ENCODE data around the gene CHD1. TPM values are rescaled to one million over a fixed set of nuclear protein-coding genes. Genes with fewer than 3 reads are reported as not detected.

Gene CHD1
- total RNA-seq, 4 donors from 2014 or later: 25.0 to 44.3 (median 33.8) TPM

- no peak for TF ChIP-seq CTCF (IDR thresholded peaks at IDR 0.05 in 4 of 5, conservative IDR thresholded peaks at IDR 0.05 in 1 of 5)
- no peak for TF ChIP-seq POLR2A (IDR thresholded peaks at IDR 0.05)
- ATAC-seq: no peak
- intact Hi-C loops (cut with DNase I; ENCODE audit: low total_unique reads): no loop called here
Measured at GRCh38 chr5:98877600-98877999, 51.2 kb downstream of the CHD1 start.

GRCh38 chr5:98872674-98873073, 56.1 kb downstream of the CHD1 start:
- Histone ChIP-seq H3K36me3 (peaks cover 3 to 97% of the 10 kb centered on the region in 2 donors), H3K27me3 (no peaks in the 10 kb centered on the region), H3K4me3 (no peak overlapping the region), H3K4me1 (no peaks in the 10 kb centered on the region), H3K27ac (no peak overlapping the region), H3K9me3 (no peaks in the 10 kb centered on the region)
- ATAC-seq: no peak
- DNase-seq: no peak
- TF ChIP-seq POLR2A (IDR thresholded peaks at IDR 0.05) (no peak), CTCF (IDR thresholded peaks at IDR 0.05 in 4 of 5, conservative IDR thresholded peaks at IDR 0.05 in 1 of 5) (no peak)
- intact Hi-C loops (cut with DNase I; ENCODE audit: low total_unique reads): no loop called here
- in situ Hi-C loops (cut with MboI; ENCODE audit: low sequenced_read_pairs in 4 of 4): no loop called here

More at GRCh38 chr5:98877600-98877999, 51.2 kb downstream of the CHD1 start:
- Histone ChIP-seq H3K27me3 (no peaks in the 10 kb centered on the region), H3K27ac (no peak overlapping the region), H3K4me3 (no peak overlapping the region), H3K4me1 (no peaks in the 10 kb centered on the region), H3K9me3 (no peaks in the 10 kb centered on the region), H3K36me3 (peaks cover 6 to 97% of the 10 kb centered on the region in 2 donors)
- no peak for DNase-seq
- in situ Hi-C loops (cut with MboI; ENCODE audit: low sequenced_read_pairs in 4 of 4): no loop called here

- Histone ChIP-seq H3K9me3 (no peaks in the 10 kb centered on the region), H3K27me3 (no peaks in the 10 kb centered on the region), H3K4me3 (no peak overlapping the region), H3K4me1 (no peaks in the 10 kb centered on the region), H3K36me3 (peaks cover 3 to 88% of the 10 kb centered on the region in 2 donors), H3K27ac (no peak overlapping the region)
- no peak for DNase-seq
- no peak for ATAC-seq
- in situ Hi-C loops (cut with MboI; ENCODE audit: low sequenced_read_pairs in 4 of 4): no loop called here
- TF ChIP-seq CTCF (IDR thresholded peaks at IDR 0.05 in 4 of 5, conservative IDR thresholded peaks at IDR 0.05 in 1 of 5): no peak
- intact Hi-C loops (cut with DNase I; ENCODE audit: low total_unique reads): no loop called here
Measured at GRCh38 chr5:98865690-98866089, 63.1 kb downstream of the CHD1 start.

- H3K27ac ChIP-seq: no peak overlapping the region
- no peaks in the 10 kb centered on the region for H3K9me3 ChIP-seq
- no peaks in the 10 kb centered on the region for H3K4me1 ChIP-seq
- intact Hi-C loops (cut with DNase I; ENCODE audit: low total_unique reads) (no loop called here), in situ Hi-C loops (cut with MboI; ENCODE audit: low sequenced_read_pairs in 4 of 4) (loop anchor here in 1 of 4 donors (25.0 kb wide), 1 partner anchor 1610 kb away; no protein-coding TSS in a partner anchor)
- ATAC-seq: no peak
- no peak overlapping the region for H3K4me3 ChIP-seq
- TF ChIP-seq POLR2A (IDR thresholded peaks at IDR 0.05) (no peak), CTCF (IDR thresholded peaks at IDR 0.05 in 4 of 5, conservative IDR thresholded peaks at IDR 0.05 in 1 of 5) (no peak)
- H3K36me3 ChIP-seq: no peaks in the 10 kb centered on the region
- no peaks in the 10 kb centered on the region for H3K27me3 ChIP-seq
- DNase-seq: no peak
Measured at GRCh38 chr5:98847054-98847453, 81.8 kb downstream of the CHD1 start.

- H3K27ac ChIP-seq: no peak overlapping the region
- no peaks in the 10 kb centered on the region for H3K27me3 ChIP-seq
- no peak for ATAC-seq
- H3K4me3 ChIP-seq: no peak overlapping the region
- no peak for TF ChIP-seq POLR2A (IDR thresholded peaks at IDR 0.05)
- no peak for TF ChIP-seq CTCF (IDR thresholded peaks at IDR 0.05 in 4 of 5, conservative IDR thresholded peaks at IDR 0.05 in 1 of 5)
- no peaks in the 10 kb centered on the region for H3K36me3 ChIP-seq
- no peaks in the 10 kb centered on the region for H3K9me3 ChIP-seq
- in situ Hi-C loops (cut with MboI; ENCODE audit: low sequenced_read_pairs in 4 of 4) (loop anchor here in 1 of 4 donors (25.0 kb wide), 1 partner anchor 1609 kb away; no protein-coding TSS in a partner anchor), intact Hi-C loops (cut with DNase I; ENCODE audit: low total_unique reads) (no loop called here)
- DNase-seq: no peak
- no peaks in the 10 kb centered on the region for H3K4me1 ChIP-seq
Measured at GRCh38 chr5:98846520-98846919, 82.3 kb downstream of the CHD1 start.
